Measurements from ENCODE around the gene NLGN4Y.

The NLGN4Y gene

GRCh38 chrY:14634954-14635353, 110.6 kb downstream of the NLGN4Y start:
- H3K4me3 ChIP-seq (ENCODE audit: control insufficient read depth, low read depth, low read length) = no peak overlapping the region
- no peak for DNase-seq (ENCODE audit: low read depth)
- TF ChIP-seq CTCF (IDR thresholded peaks at IDR 0.05; ENCODE audit: control insufficient read depth, insufficient read depth, low read depth, low read length, missing control alignments) = no peak

- TF ChIP-seq CTCF (IDR thresholded peaks at IDR 0.05; ENCODE audit: control insufficient read depth, insufficient read depth, low read depth, low read length, missing control alignments) = no peak
- no peak for DNase-seq (ENCODE audit: low read depth)
- H3K4me3 ChIP-seq (ENCODE audit: control insufficient read depth, low read depth, low read length) = no peak overlapping the region
Measured at GRCh38 chrY:14637551-14637950, 113.2 kb downstream of the NLGN4Y start.

GRCh38 chrY:14641853-14642252, 117.5 kb downstream of the NLGN4Y start:
- no peak for TF ChIP-seq CTCF (IDR thresholded peaks at IDR 0.05; ENCODE audit: control insufficient read depth, insufficient read depth, low read depth, low read length, missing control alignments)
- H3K4me3 ChIP-seq (ENCODE audit: control insufficient read depth, low read depth, low read length) = no peak overlapping the region
- DNase-seq (ENCODE audit: low read depth) = no peak

- no peak overlapping the region for H3K4me3 ChIP-seq (ENCODE audit: control insufficient read depth, low read depth, low read length)
- DNase-seq (ENCODE audit: low read depth) = no peak
- no peak for TF ChIP-seq CTCF (IDR thresholded peaks at IDR 0.05; ENCODE audit: control insufficient read depth, insufficient read depth, low read depth, low read length, missing control alignments)
Measured at GRCh38 chrY:14644157-14644952, 120.0 kb downstream of the NLGN4Y start.

GRCh38 chrY:14679181-14679580, 154.9 kb downstream of the NLGN4Y start:
- no peak for DNase-seq (ENCODE audit: low read depth)
- TF ChIP-seq CTCF (IDR thresholded peaks at IDR 0.05; ENCODE audit: control insufficient read depth, insufficient read depth, low read depth, low read length, missing control alignments) = no peak
- no peak overlapping the region for H3K4me3 ChIP-seq (ENCODE audit: control insufficient read depth, low read depth, low read length)

- no peak overlapping the region for H3K4me3 ChIP-seq (ENCODE audit: control insufficient read depth, low read depth, low read length)
- TF ChIP-seq CTCF (IDR thresholded peaks at IDR 0.05; ENCODE audit: control insufficient read depth, insufficient read depth, low read depth, low read length, missing control alignments) = no peak
- DNase-seq (ENCODE audit: low read depth) = no peak
Measured at GRCh38 chrY:14694543-14694942, 170.2 kb downstream of the NLGN4Y start.
